Amniotic stem cell (primary cell): ENCODE data around the gene POC1A.

Experiments
- DNase-seq: peaks from one replicate; lab custom pipeline; 2025; lab: John Stamatoyannopoulos, UW

Gene POC1A

GRCh38 chr3:52104684-52105640, 49.3 kb downstream of the POC1A start:
- no peak for DNase-seq

GRCh38 chr3:52102934-52103333, 51.3 kb downstream of the POC1A start:
- DNase-seq, result no peak

GRCh38 chr3:52099001-52099401, 55.2 kb downstream of the POC1A start:
- DNase-seq, result no peak

- no peak for DNase-seq
Observed at GRCh38 chr3:52097851-52098507, 56.2 kb downstream of the POC1A start.

- no peak for DNase-seq
Observed at GRCh38 chr3:52095990-52096775, 58.0 kb downstream of the POC1A start.

GRCh38 chr3:52094571-52095485, 59.4 kb downstream of the POC1A start:
- DNase-seq, result no peak

GRCh38 chr3:52093756-52094545, 60.3 kb downstream of the POC1A start:
- DNase-seq, result peak; percentile 14

- no peak for DNase-seq
Observed at GRCh38 chr3:52092891-52093290, 61.3 kb downstream of the POC1A start.

GRCh38 chr3:52092271-52092660, 62.0 kb downstream of the POC1A start:
- no peak for DNase-seq

- DNase-seq, result no peak
Observed at GRCh38 chr3:52091586-52092270, 62.5 kb downstream of the POC1A start.

GRCh38 chr3:52090933-52091468, 63.2 kb downstream of the POC1A start:
- no peak for DNase-seq

GRCh38 chr3:52090131-52090932, 63.9 kb downstream of the POC1A start:
- peak; percentile 35 for DNase-seq

- no peak for DNase-seq
Observed at GRCh38 chr3:52089691-52090090, 64.5 kb downstream of the POC1A start.

- DNase-seq, result no peak
Observed at GRCh38 chr3:52088445-52089367, 65.5 kb downstream of the POC1A start.

GRCh38 chr3:52087731-52088130, 66.5 kb downstream of the POC1A start:
- DNase-seq, result no peak

- no peak for DNase-seq
Observed at GRCh38 chr3:52086976-52087663, 67.1 kb downstream of the POC1A start.

- DNase-seq, result no peak
Observed at GRCh38 chr3:52086461-52086860, 67.8 kb downstream of the POC1A start.
